MM.1S (cell line): ENCODE measurements around the gene INPP4B.

ENCODE experiments used
- EZH2 ChIP-seq: fragments of 300-600 bp; sonication (generic); optimal IDR thresholded peaks from 2 replicates; pipeline ENCODE3; 2017; ENCODE audit warnings: low read depth, mild to moderate bottlenecking, antibody characterized with exemption, low read length, mixed read lengths
- EZH2phosphoT487 ChIP-seq: fragments of 300-600 bp; sonication (generic); IDR thresholded peaks from 2 replicates; pipeline ENCODE4 v1.6.1; 2018; ENCODE audit warnings: antibody characterized with exemption, low read length
- TF ChIP-seq, protein P1 (sequence below): fragments of 300-600 bp; sonication (generic); IDR thresholded peaks from 2 replicates; pipeline ENCODE4 v1.5.1; 2016; ENCODE audit warnings: antibody characterized with exemption, low read length, mixed read lengths

DNA sequence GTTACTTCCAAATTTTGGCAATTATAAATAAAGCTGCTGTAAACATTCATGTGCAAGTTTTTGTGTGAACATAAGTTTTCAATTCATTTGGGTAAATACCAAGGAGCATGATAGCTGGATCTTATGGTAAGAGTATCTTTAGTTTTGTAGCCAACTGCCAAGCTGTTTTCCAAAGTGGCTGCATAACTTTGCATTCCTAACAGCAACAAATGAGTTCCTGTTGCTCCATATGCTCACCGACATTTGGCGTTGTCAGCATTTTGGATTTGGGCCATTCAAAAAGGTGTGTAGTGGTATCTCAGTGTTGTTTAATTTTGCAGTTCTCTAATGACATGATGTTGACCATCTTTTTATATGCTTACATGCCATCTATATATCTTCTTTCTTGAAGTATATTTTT, 208.5 kb downstream of the INPP4B start:
- TF ChIP-seq, protein P1, sequence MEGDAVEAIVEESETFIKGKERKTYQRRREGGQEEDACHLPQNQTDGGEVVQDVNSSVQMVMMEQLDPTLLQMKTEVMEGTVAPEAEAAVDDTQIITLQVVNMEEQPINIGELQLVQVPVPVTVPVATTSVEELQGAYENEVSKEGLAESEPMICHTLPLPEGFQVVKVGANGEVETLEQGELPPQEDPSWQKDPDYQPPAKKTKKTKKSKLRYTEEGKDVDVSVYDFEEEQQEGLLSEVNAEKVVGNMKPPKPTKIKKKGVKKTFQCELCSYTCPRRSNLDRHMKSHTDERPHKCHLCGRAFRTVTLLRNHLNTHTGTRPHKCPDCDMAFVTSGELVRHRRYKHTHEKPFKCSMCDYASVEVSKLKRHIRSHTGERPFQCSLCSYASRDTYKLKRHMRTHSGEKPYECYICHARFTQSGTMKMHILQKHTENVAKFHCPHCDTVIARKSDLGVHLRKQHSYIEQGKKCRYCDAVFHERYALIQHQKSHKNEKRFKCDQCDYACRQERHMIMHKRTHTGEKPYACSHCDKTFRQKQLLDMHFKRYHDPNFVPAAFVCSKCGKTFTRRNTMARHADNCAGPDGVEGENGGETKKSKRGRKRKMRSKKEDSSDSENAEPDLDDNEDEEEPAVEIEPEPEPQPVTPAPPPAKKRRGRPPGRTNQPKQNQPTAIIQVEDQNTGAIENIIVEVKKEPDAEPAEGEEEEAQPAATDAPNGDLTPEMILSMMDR: no peak
- TF ChIP-seq EZH2 (no peak), EZH2phosphoT487 (no peak)
